OCI-LY3 (cell line): Measurements from ENCODE around the gene DAGLA.

ENCODE experiments used
- H2AFZ ChIP-seq: fragments of 200-600, 300-600 bp; shearing (Covaris generic); 2 replicates; pipeline ENCODE4 v1.6.0; 2014; ENCODE audit warnings: antibody characterized with exemption, low read depth, low read length
- H3K27ac ChIP-seq: fragments of 200-600, 300-600 bp; sonication (generic); 2 replicates; pipeline ENCODE4 v1.5.1; 2014; ENCODE audit warnings: mild to moderate bottlenecking, low read length, moderate library complexity, mixed read lengths
- H3K27me3 ChIP-seq: fragments of 200-600, 300-600 bp; sonication (generic); 2 replicates; pipeline ENCODE4 v1.6.1; 2014; ENCODE audit warnings: low read depth, low read length, mixed read lengths
- H3K36me3 ChIP-seq: fragments of 200-600, 300-600 bp; sonication (generic); replicated peaks from 2 replicates; pipeline ENCODE3; 2014; ENCODE audit warnings: low read depth, low read length, mixed read lengths
- H3K4me1 ChIP-seq: fragments of 300-600, 200-600 bp; sonication (generic); 2 replicates; pipeline ENCODE4 v1.6.1; 2014; ENCODE audit warnings: low read length, mixed read lengths
- H3K4me2 ChIP-seq: fragments of 200-600, 300-600 bp; sonication (generic); 2 replicates; pipeline ENCODE4 v1.6.1; 2014; ENCODE audit warnings: low read length, mixed read lengths
- H3K4me3 ChIP-seq: fragments of 300-600, 200-600 bp; sonication (generic); 2 replicates; pipeline ENCODE4 v1.5.1; 2014; ENCODE audit warnings: antibody characterized with exemption, mild to moderate bottlenecking, low read length, moderate library complexity
- H3K79me2 ChIP-seq: fragments of 300-600, 200-600 bp; shearing (Covaris generic); 2 replicates; pipeline ENCODE4 v1.6.1; 2014; ENCODE audit warnings: mild to moderate bottlenecking, low read length, mixed read lengths
- H3K9ac ChIP-seq: fragments of 300-600, 200-600 bp; shearing (Covaris generic); 2 replicates; pipeline ENCODE4 v1.6.0; 2014; ENCODE audit warnings: mild to moderate bottlenecking, low read length, moderate library complexity
- H3K9me3 ChIP-seq: fragments of 200-600, 300-600 bp; shearing (Covaris generic); 2 replicates; pipeline ENCODE4 v1.6.1; 2014; ENCODE audit warnings: low read length, mixed read lengths; ENCODE audit not compliant: insufficient read depth
- H4K20me1 ChIP-seq: fragments of 200-600, 300-600 bp; sonication (generic); 2 replicates; pipeline ENCODE4 v1.6.1; 2016; ENCODE audit warnings: low read length, mixed read lengths; ENCODE audit not compliant: insufficient read depth
- CTCF ChIP-seq: fragments of 200-600, 300-600 bp; sonication (generic); IDR thresholded peaks from 2 replicates; pipeline ENCODE4 v1.5.1; 2014; ENCODE audit warnings: antibody characterized with exemption, low read length, low read depth
- EZH2phosphoT487 ChIP-seq: fragments of 200-600 bp; shearing (Covaris generic); IDR thresholded peaks from 2 replicates; pipeline ENCODE4 v1.6.1; 2018; ENCODE audit warnings: antibody characterized with exemption, mixed run types, low read depth

The DAGLA gene

GRCh38 chr11:61787928-61788491 is 107.8 kb downstream of the DAGLA start:
- no peak overlapping the region for H2AFZ ChIP-seq
- H3K4me2 ChIP-seq = no peak overlapping the region
- H3K27me3 ChIP-seq = no peaks in the 10 kb centered on the region
- H3K9me3 ChIP-seq = no peaks in the 10 kb centered on the region
- H3K9ac ChIP-seq = no peak overlapping the region
- H3K4me3 ChIP-seq = no peak overlapping the region
- no peak overlapping the region for H3K27ac ChIP-seq
- peak; percentile 59 for TF ChIP-seq CTCF
- no peak for TF ChIP-seq EZH2phosphoT487
- peaks cover 64% of the 10 kb centered on the region for H3K36me3 ChIP-seq
- H3K79me2 ChIP-seq = peaks cover 39% of the 10 kb centered on the region
- H3K4me1 ChIP-seq = peaks cover 10% of the 10 kb centered on the region
- H4K20me1 ChIP-seq = peaks cover 16% of the 10 kb centered on the region; the same call in 1 of the 2 replicates

GRCh38 chr11:61791737-61792309 is 111.6 kb downstream of the DAGLA start:
- Histone ChIP-seq H3K9ac (peak overlapping the region; percentile 99), H3K27ac (peak overlapping the region; percentile 83), H3K4me2 (peak overlapping the region; percentile 77), H3K79me2 (peaks cover 78% of the 10 kb centered on the region), H3K36me3 (peaks cover 56% of the 10 kb centered on the region), H3K27me3 (no peaks in the 10 kb centered on the region), H4K20me1 (peaks cover 10% of the 10 kb centered on the region; the same call in 1 of the 2 replicates), H2AFZ (peak overlapping the region; percentile 91), H3K4me3 (peak overlapping the region; percentile 90), H3K9me3 (no peaks in the 10 kb centered on the region), H3K4me1 (peaks cover 24% of the 10 kb centered on the region)
- TF ChIP-seq EZH2phosphoT487 = no peak
- no peak; the same call in 1 of the 2 replicates for TF ChIP-seq CTCF

- H3K4me2 ChIP-seq = peak within 1 kb of the TSS; percentile 77
- peak within 1 kb of the TSS; percentile 90 for H3K4me3 ChIP-seq
- H3K27me3 ChIP-seq = no peaks in the 10 kb centered on the region
- peak within 1 kb of the TSS; percentile 83 for H3K27ac ChIP-seq
- peaks cover 29% of the 10 kb centered on the region for H3K4me1 ChIP-seq
- peak within 1 kb of the TSS; percentile 91 for H2AFZ ChIP-seq
- TF ChIP-seq EZH2phosphoT487 = no peak
- TF ChIP-seq CTCF = no peak
- H3K9me3 ChIP-seq = no peaks in the 10 kb centered on the region
- H3K36me3 ChIP-seq = peaks cover 53% of the 10 kb centered on the region
- H3K79me2 ChIP-seq = peaks cover 84% of the 10 kb centered on the region
- H3K9ac ChIP-seq = peak within 1 kb of the TSS; percentile 99
- H4K20me1 ChIP-seq = peaks cover 9% of the 10 kb centered on the region; the same call in 1 of the 2 replicates
Observed at GRCh38 chr11:61792310-61793082, 112.3 kb downstream of the DAGLA start, which contains the start of the genes FEN1 and TMEM258. FEN1 (plus strand) TSS chr11:61792911; CDS start chr11:61795362, 2,451 bp downstream. TMEM258 (minus strand) TSS chr11:61792599; CDS start chr11:61792558, 41 bp downstream.
